Smooth muscle cell (in vitro differentiated cells): Measurements from ENCODE around the gene CYSRT1. TPM values are rescaled to one million over a fixed set of nuclear protein-coding genes. Genes with fewer than 3 reads are reported as not detected.

ENCODE experiments used
- DNase-seq: peaks from one replicate; lab custom pipeline; 2025; ENCODE audit not compliant: unreplicated experiment; lab: John Stamatoyannopoulos, UW
- H2AFZ ChIP-seq: fragments of 200-600 bp; sonication (generic); 2 replicates; pipeline ENCODE4 v1.6.0; 2016; ENCODE audit warnings: antibody characterized with exemption, low read depth, mild to moderate bottlenecking
- H3F3A ChIP-seq: fragments of 200-600 bp; sonication (generic); 2 replicates; pipeline ENCODE4 v1.6.0; 2017; ENCODE audit warnings: antibody characterized with exemption, low read depth
- H3K27ac ChIP-seq: fragments of 200-600 bp; sonication (generic); 2 replicates; pipeline ENCODE4 v1.5.1; 2016; ENCODE audit warnings: low read depth, mild to moderate bottlenecking
- H3K27me3 ChIP-seq: fragments of 200-600 bp; sonication (generic); 2 replicates; pipeline ENCODE4 v1.6.1; 2016; ENCODE audit warnings: low read depth, mild to moderate bottlenecking
- H3K36me3 ChIP-seq: fragments of 200-600 bp; sonication (generic); 2 replicates; pipeline ENCODE4 v1.5.1; 2016; ENCODE audit warnings: low read depth
- H3K4me1 ChIP-seq: fragments of 200-600 bp; sonication (generic); 2 replicates; pipeline ENCODE4 v1.5.1; 2016; ENCODE audit warnings: low read depth
- H3K4me2 ChIP-seq: fragments of 200-600 bp; sonication (generic); 2 replicates; pipeline ENCODE4 v1.6.0; 2016; ENCODE audit warnings: mild to moderate bottlenecking
- H3K4me3 ChIP-seq: fragments of 200-600 bp; sonication (generic); 2 replicates; pipeline ENCODE4 v1.5.1; 2016; ENCODE audit warnings: mild to moderate bottlenecking
- H3K79me2 ChIP-seq: fragments of 200-600 bp; sonication (generic); 2 replicates; pipeline ENCODE4 v1.6.0; 2016; ENCODE audit warnings: low read depth, mild to moderate bottlenecking
- H3K9ac ChIP-seq: fragments of 200-600 bp; sonication (generic); 2 replicates; pipeline ENCODE4 v1.6.0; 2016; ENCODE audit warnings: low read depth
- H3K9me3 ChIP-seq: fragments of 200-600 bp; sonication (generic); replicated peaks from 2 replicates; pipeline ENCODE4 v1.5.1; 2016; ENCODE audit warnings: low read depth
- H4K20me1 ChIP-seq: fragments of 200-600 bp; sonication (generic); 2 replicates; pipeline ENCODE4 v1.6.0; 2016; ENCODE audit warnings: low read depth
- CTCF ChIP-seq: fragments of 200-600 bp; sonication (generic); IDR thresholded peaks from 2 replicates; pipeline ENCODE4 v1.5.1; 2017; ENCODE audit warnings: borderline replicate concordance, mild to moderate bottlenecking, antibody characterized with exemption; ENCODE audit not compliant: insufficient read depth, poor library complexity, severe bottlenecking
- WGBS: methylation state at CpG from one replicate; pipeline ENCODE4 v1.1.7; 2016; ENCODE audit warnings: low lambda C conversion rate; 5-methylcytosine and 5-hydroxymethylcytosine counted together
- polyA plus RNA-seq: library from polyadenylated mRNA; unstranded; fragments of >200 nt; fragmentation: Nextera tagmentation; extraction: Ambion mirVana; gene quantifications from 2 replicates; pipeline ENCODE4 v1.2.1, GENCODE V29; 2016
- total RNA-seq: library from RNA; depleted of rRNA; stranded (reverse); fragments of >200 nt; gene quantifications from 2 replicates; pipeline ENCODE4 v1.2.3, GENCODE V29; 2014

Gene CYSRT1
- total and polyA plus RNA-seq, 2 experiments from 2014 or later = 2.3 to 2.4 TPM

- 85% methylated on average over 26 of the region's 27 CpGs for WGBS
- Histone ChIP-seq H2AFZ (no peak overlapping the region), H3K27ac (no peak overlapping the region), H4K20me1 (no peaks in the 10 kb centered on the region), H3K4me2 (no peak overlapping the region), H3K9me3 (no peaks in the 10 kb centered on the region), H3K4me3 (no peak overlapping the region), H3K27me3 (no peaks in the 10 kb centered on the region), H3K79me2 (no peaks in the 10 kb centered on the region), H3F3A (no peaks in the 10 kb centered on the region), H3K9ac (no peak overlapping the region), H3K36me3 (no peaks in the 10 kb centered on the region), H3K4me1 (no peaks in the 10 kb centered on the region)
- no peak for DNase-seq
- TF ChIP-seq CTCF = no peak
These were observed 4.3 kb downstream of the CYSRT1 start for GRCh38 chr9:137228968-137229896.

- no peak for DNase-seq
- H3K4me2 ChIP-seq = no peak overlapping the region
- no peak overlapping the region for H3K4me3 ChIP-seq
- H3F3A ChIP-seq = no peaks in the 10 kb centered on the region
- H3K27me3 ChIP-seq = no peaks in the 10 kb centered on the region
- no peak for TF ChIP-seq CTCF
- H3K9ac ChIP-seq = no peak overlapping the region
- no peaks in the 10 kb centered on the region for H3K36me3 ChIP-seq
- H4K20me1 ChIP-seq = no peaks in the 10 kb centered on the region
- H2AFZ ChIP-seq = no peak overlapping the region
- no peaks in the 10 kb centered on the region for H3K9me3 ChIP-seq
- WGBS = 84% methylated on average over 20 of the region's 31 CpGs
- H3K79me2 ChIP-seq = no peaks in the 10 kb centered on the region
- H3K4me1 ChIP-seq = no peaks in the 10 kb centered on the region
- no peak overlapping the region for H3K27ac ChIP-seq
These were observed 5.1 kb downstream of the CYSRT1 start for GRCh38 chr9:137229903-137230704.

- no peaks in the 10 kb centered on the region for H3K79me2 ChIP-seq
- no peak within 1 kb of the TSS for H3K4me2 ChIP-seq
- no peaks in the 10 kb centered on the region for H3K9me3 ChIP-seq
- 90% methylated on average over 14 of the region's 14 CpGs for WGBS
- no peak within 1 kb of the TSS for H3K9ac ChIP-seq
- H4K20me1 ChIP-seq = peaks cover 1% of the 10 kb centered on the region
- H3F3A ChIP-seq = no peaks in the 10 kb centered on the region
- no peaks in the 10 kb centered on the region for H3K27me3 ChIP-seq
- no peak within 1 kb of the TSS for H3K4me3 ChIP-seq
- no peaks in the 10 kb centered on the region for H3K4me1 ChIP-seq
- no peak within 1 kb of the TSS for H3K27ac ChIP-seq
- TF ChIP-seq CTCF = no peak
- DNase-seq = no peak
- H2AFZ ChIP-seq = no peak within 1 kb of the TSS
- H3K36me3 ChIP-seq = no peaks in the 10 kb centered on the region
These were observed 5.9 kb downstream of the CYSRT1 start, which contains the start of gene SLC34A3 for GRCh38 chr9:137230705-137231371. Gene SLC34A3, plus strand, starts transcription at chr9:137230901. Its CDS starts 802 bp downstream, at chr9:137231703.
